ENCODE results near the gene TUFT1.

DNA sequence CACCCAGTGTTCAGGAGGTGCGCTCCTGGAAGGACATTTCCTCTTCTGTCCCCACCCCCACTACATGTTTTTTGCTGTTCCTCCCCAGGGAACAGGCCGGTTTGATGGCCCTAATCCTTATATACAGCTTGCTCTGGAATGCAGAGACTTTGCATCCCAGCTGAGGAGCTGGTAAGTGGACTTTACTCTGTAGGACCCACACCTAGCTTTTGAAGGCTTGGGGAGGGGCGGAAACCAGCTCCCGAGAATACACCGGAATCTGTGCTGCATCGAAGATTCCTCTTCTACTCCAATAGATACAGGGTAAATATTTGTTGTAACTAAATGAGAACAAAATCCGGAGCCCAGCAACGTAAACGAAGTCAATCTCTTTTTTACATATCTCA, 30.1 kb upstream of the TUFT1 start:
- TF ChIP-seq, protein P1, sequence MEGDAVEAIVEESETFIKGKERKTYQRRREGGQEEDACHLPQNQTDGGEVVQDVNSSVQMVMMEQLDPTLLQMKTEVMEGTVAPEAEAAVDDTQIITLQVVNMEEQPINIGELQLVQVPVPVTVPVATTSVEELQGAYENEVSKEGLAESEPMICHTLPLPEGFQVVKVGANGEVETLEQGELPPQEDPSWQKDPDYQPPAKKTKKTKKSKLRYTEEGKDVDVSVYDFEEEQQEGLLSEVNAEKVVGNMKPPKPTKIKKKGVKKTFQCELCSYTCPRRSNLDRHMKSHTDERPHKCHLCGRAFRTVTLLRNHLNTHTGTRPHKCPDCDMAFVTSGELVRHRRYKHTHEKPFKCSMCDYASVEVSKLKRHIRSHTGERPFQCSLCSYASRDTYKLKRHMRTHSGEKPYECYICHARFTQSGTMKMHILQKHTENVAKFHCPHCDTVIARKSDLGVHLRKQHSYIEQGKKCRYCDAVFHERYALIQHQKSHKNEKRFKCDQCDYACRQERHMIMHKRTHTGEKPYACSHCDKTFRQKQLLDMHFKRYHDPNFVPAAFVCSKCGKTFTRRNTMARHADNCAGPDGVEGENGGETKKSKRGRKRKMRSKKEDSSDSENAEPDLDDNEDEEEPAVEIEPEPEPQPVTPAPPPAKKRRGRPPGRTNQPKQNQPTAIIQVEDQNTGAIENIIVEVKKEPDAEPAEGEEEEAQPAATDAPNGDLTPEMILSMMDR (IDR thresholded peaks at IDR 0.05): no peak
- no peak for TF ChIP-seq EP300 (IDR thresholded peaks at IDR 0.05)
- TF ChIP-seq POLR2A (IDR thresholded peaks at IDR 0.05): no peak

Measured in tibial nerve (tissue), 4 donors.